ENCODE results near the gene OR51E1.

The OR51E1 gene

DNA sequence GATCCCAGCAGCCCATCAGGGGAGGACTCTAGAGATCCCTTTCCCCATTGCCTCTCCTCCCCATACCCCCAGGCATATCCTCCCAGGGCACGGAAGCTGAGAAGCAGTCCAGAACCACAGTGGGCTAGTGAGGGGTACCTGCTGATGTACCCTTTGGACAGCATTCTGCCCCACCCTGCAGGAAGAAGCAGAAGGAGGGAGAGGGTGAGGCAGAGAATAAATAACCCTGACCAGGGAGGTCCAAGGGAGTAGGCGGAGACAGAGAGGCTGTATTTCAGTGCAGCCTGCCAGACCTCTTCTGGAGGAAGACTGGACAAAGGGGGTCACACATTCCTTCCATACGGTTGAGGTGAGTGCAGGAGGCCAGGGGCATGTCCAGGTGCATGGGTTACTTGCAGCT, at the start of gene OR51E1:
Gene OR51E1, plus strand, starts transcription at position 301 of the 400 bp plus-strand sequence. CDS start 8,545 bp downstream, outside the sequence.
- DNase-seq = no peak

- DNase-seq = no peak
These were observed 38.7 kb upstream of the OR51E1 start for GRCh38 chr11:4605057-4605456.

DNA sequence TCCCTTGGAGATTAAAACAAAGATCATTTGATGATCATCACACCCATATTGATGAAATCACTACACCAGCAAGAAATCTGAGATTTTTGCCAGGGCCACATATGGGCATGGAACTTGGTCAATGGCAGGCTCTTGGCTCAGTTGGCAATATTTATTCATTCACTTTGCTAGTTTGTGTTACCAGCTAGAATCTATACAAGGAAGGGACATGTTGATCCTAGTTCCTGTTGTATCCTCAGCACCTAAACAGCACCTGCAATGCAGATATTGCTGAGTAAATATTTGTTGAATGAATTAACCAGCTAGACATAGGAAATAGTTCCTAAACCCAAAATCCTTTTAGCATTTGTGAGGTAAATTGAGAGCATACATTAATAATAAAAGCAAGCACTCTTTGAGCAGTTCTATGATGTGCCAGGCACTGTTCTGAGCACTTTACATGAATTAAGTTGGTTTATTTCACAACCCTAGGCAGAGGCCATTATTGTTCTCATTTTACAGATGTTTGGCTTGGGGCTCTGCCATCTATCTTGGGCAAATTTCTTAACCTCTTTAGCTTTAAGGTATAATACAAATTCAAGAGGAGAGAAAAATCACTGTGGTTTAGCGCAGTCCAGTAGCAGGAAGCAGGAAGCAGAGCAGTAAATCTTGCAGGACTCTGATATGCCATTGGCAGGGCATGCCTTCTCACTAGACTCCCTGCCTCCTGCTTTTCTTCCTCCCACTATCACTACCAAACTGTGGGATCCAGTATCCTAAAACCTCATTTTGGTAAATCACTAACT, 37.4 kb upstream of the OR51E1 start:
- no peak for DNase-seq

- DNase-seq = no peak
These were observed 36.7 kb upstream of the OR51E1 start for GRCh38 chr11:4607096-4607495.

- peak; percentile 92 for DNase-seq
These were observed 35.8 kb upstream of the OR51E1 start, which contains the start of gene TRIM68 for GRCh38 chr11:4607781-4608666. Gene TRIM68 (minus strand): TSS chr11:4608231. CDS start chr11:4605504, 2,727 bp downstream.

DNA sequence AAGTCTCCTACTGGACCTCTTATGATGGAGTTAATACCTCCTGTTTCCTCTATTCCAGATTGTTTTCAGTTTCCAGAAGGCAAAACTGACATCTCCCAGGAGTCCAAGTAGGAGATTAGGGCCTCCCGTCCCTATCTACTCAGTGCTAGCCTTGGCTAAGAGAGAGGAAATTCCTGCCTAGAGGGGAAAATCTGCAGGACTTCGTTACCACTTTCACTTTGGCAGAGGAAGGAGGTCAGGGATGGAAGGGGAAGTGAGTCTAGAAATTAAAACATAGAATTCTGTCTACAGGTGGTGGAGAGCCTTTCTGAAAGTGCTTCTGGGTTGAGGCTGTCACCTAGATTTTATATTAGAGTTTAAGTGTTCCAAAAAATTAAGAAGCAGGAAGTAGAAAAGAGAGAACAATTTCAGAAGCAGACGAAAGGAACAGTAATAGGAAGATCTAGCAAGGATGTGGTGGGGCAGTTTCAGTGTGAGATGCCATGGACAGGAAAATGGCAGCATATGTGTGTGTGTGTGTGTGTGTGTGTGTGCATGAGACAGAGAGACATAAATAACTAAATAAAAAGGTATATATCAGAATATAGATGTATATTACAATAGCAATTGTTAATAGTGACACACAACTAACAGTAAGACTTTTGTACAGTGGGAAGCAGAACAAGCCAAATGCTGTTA, 33.4 kb upstream of the OR51E1 start:
- no peak for DNase-seq

DNA sequence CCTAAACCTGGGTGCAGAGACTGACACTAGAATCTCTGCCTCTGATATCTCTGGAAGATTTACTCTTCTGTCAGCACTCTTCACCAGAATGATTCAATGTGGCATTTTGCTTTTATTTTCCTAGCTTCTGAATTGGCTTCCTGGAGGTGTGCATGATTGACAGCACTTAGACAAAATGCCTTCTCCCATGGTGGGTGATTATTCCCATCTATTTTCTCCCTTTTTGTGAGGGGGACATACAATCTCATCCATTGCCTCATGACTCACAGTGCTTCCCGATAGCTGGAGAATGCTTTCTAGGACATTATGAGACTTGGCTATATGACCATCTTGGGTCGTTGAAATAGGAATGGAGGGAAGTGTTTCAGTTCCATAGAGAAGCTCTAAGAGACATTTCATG, 31.8 kb upstream of the OR51E1 start:
- no peak for DNase-seq

GRCh38 chr11:4615856-4616444, 27.8 kb upstream of the OR51E1 start:
- no peak for DNase-seq

- DNase-seq = no peak
These were observed 24.3 kb upstream of the OR51E1 start for GRCh38 chr11:4619514-4619913.

GRCh38 chr11:4626207-4627099, 17.3 kb upstream of the OR51E1 start:
- DNase-seq = peak; percentile 91

- DNase-seq = no peak
These were observed 7.6 kb upstream of the OR51E1 start for GRCh38 chr11:4636136-4636535.

GRCh38 chr11:4636962-4637661, 6.7 kb upstream of the OR51E1 start, which contains the start of gene OR51D1:
Gene OR51D1 (plus strand): TSS chr11:4637477. CDS start chr11:4639791, 2,314 bp downstream.
- DNase-seq = peak; percentile 88

GRCh38 chr11:4637662-4638047, 6.1 kb upstream of the OR51E1 start:
- no peak for DNase-seq

GRCh38 chr11:4639931-4640330, 3.9 kb upstream of the OR51E1 start:
- DNase-seq = no peak

GRCh38 chr11:4641501-4641900, 2.3 kb upstream of the OR51E1 start:
- DNase-seq = no peak

DNA sequence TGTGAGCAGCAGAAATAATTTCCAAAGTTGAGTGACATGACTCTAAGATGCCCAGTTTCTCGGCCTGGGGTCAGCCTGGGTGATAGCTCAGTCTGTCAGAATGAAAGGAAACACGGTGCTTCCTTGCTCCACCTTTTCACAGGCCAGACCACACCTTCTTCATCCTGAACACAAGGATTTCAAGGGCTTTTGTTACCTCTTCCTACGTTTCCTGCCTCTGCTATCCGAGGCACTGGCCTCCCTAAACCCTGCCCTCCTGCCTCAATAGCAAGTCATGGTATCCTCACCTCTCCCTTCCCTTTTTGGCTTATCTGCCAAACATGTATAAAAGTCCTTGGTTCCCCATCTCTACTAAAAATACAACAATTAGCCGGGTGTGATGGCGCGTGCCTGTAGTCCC, 1.7 kb upstream of the OR51E1 start:
- no peak for DNase-seq

- DNase-seq = no peak
These were observed 706 bp upstream of the OR51E1 start for GRCh38 chr11:4643076-4643475.

- no peak for DNase-seq
These were observed 451 bp downstream of the OR51E1 start for GRCh38 chr11:4644233-4644632.

DNA sequence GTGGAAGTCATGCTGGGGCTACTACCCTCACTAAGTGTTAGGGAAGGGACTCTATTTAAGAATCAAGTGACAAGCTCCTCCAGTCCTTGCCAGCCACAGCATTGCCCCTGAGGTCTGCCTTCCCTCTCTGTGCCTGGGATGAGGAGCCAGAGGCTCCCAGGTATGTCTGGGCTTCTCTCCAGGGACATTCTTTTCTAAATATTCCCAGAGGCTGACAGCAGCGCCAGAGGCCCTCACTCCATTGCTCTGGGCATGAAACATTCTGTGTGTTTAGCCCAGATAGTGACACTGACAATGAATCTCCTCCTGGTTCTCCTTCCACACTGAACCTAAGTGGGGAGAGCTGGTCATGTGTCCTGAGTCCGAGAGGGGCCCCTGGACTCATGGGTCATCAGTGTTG, 2.2 kb downstream of the OR51E1 start:
- DNase-seq = no peak

DNA sequence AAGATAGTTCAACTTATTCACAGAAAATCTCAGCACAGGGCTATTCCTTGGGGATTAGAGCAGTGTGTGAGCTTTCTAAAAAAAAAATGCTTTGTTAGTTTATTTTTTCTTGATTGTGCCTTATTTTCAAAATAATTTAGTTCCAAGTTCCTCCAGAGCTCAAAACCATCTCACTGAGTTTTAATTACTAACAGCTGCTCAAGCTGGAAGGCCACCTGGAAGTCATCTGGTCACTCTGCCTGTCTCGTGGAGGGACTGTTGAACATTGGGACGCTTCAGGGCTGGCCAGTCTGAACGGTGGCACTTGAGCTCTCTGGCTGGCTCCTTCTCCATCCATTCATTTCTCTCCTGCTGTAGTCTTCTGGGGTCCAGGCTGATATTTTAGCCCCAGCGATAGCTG, 4.0 kb downstream of the OR51E1 start:
- no peak for DNase-seq

Measured in SHP77 treated with DMSO at 0.1 percent for 48 hours (cell line).